Activated CD4-positive, alpha-beta T cell treated with anti-CD3 and anti-CD28 coated beads, Interleukin-2, amount 10 ng/mL, durations not matched to agents 24 days and 14 days (primary cell): Measurements from ENCODE around the gene SLC9A1. TPM values are rescaled to one million over a fixed set of nuclear protein-coding genes. Genes with fewer than 3 reads are reported as not detected.
A peak's percentile ranks its signal among the peaks of the same experiment; 100 is the strongest.
"Not testable (repeated sequence)": the region's sequence is repeated elsewhere in the genome, so short reads cannot be mapped to it uniquely, and the experiment has no call there.

Experiments used
- DNase-seq: peaks from one replicate; pipeline ENCODE4 v3.0.0; 2022
- H3K27ac Mint-ChIP-seq: one replicate; pipeline ENCODE4 v1.8.0; 2022; ENCODE audit warnings: mild to moderate bottlenecking, mixed read lengths
- H3K27me3 Mint-ChIP-seq: one replicate; pipeline ENCODE4 v1.8.0; 2022; ENCODE audit warnings: mixed read lengths
- H3K36me3 Mint-ChIP-seq: one replicate; pipeline ENCODE4 v1.8.0; 2022; ENCODE audit warnings: low read depth, mild to moderate bottlenecking, mixed read lengths
- H3K4me1 Mint-ChIP-seq: one replicate; pipeline ENCODE4 v1.8.0; 2021; ENCODE audit warnings: mixed read lengths
- H3K4me3 Mint-ChIP-seq: one replicate; pipeline ENCODE4 v1.8.0; 2022; ENCODE audit warnings: mild to moderate bottlenecking, moderate library complexity, mixed read lengths
- H3K9me3 Mint-ChIP-seq: one replicate; pipeline ENCODE4 v1.8.0; 2021; ENCODE audit warnings: mixed read lengths
- intact Hi-C: fragments of 100-400 bp; cut with micrococcal nuclease; formaldehyde crosslinking; loops from one replicate; pipeline ENCODE4 v1.15.1; 2023
- total RNA-seq: library from RNA; stranded (reverse); gene quantifications from 2 replicates; pipeline ENCODE4 v1.2.3, GENCODE V29; 2022

SLC9A1 gene
- total RNA-seq: 25.5 and 27.1 TPM in 2 replicates

DNA sequence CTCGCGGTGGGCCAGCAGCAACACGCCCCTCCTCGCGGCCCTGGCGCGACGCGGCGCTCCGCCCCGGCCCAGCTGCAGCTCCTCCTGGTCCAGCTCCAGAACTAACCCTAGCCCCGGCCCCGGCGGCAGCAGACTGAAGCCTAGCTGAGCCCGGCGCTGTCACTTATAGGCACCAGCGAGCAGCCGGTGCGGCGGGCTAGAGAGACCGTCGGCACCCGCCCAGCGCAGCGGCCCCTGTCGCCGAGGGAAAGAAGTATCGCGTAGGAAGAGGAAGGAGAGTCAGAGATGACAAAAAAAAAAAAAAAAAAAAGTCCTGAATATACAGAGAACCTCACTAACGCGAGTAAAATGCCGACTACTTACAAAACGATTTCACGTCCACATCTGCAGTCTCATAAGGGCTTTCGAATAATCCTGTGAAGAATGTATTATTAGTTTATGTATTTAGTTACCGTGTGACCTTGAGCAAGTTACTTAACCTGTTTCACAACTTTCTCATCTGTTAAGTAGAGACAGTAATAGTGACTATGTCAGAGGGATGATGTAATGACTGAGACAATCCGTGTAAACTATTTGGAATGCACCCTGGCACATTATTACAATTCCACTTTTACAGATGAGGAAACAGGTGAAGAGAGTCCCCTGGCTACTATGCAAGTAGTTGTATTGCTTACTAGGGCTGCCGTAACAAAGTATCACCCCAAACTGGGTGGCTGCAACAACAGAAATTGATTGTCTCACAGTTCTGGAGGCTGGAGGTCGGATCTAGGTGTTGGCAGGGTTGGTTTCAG is at the start of gene SLC9A1:
SLC9A1 (minus strand) TSS at position 135 of the 791 bp plus-strand sequence. CDS start 791 bp downstream, outside the sequence.
- Mint-ChIP-seq H3K9me3 (no peaks in the 10 kb centered on the region), H3K27me3 (no peaks in the 10 kb centered on the region), H3K36me3 (peaks cover 9% of the 10 kb centered on the region), H3K27ac (peak within 1 kb of the TSS; percentile 98), H3K4me1 (peaks cover 43% of the 10 kb centered on the region), H3K4me3 (peak within 1 kb of the TSS; percentile 86)
- intact Hi-C loops: loop anchor here (1.0 to 2.0 kb wide), 4 partner anchors 18 to 79 kb away; partner anchors contain the start of gene WDTC1
- peak; percentile 97 for DNase-seq

DNA sequence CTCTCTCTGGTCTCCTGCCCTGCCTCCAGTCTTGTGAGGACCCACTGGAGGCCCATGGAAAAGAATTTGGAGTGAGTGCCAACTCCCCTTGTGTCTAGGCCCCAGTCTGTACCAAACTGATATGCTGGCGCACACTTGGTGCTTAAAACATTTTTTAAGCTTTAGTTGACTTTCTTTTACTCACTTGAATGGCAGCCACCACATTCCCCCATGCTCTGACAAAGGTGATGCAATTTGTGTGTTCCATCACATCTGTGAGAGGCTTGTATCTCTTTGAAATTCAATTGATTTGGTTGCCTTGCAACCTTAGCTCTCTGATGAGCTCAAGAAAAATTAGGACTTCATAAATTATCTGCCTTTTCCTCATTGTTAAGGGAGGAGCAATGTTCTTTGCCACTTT is 49.0 kb upstream of the SLC9A1 start:
- Mint-ChIP-seq H3K4me3 (no peak overlapping the region), H3K9me3 (no peaks in the 10 kb centered on the region), H3K36me3 (no peaks in the 10 kb centered on the region), H3K27ac (no peak overlapping the region), H3K27me3 (peaks cover 3% of the 10 kb centered on the region), H3K4me1 (no peaks in the 10 kb centered on the region)
- intact Hi-C loops: no loop called here
- no peak for DNase-seq

DNA sequence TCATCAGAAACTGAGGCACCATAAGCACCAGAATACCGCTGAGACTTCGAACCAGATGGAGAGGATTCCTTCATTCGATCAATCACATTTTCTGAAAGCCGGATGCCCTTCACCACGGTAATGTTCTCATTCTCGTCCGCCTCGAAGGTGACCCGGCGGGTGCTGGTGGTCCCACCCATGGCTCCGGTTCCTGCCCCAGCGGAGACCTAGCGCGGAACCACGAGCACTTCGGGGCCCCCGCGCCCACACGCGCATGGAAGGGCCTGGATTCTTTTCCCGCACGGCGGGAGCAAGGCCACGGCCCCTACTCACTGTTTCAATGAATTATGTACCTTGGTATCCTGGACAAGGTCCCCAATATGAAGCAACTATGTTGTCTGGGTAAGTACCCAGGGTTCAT is 46.4 kb upstream of the SLC9A1 start:
- H3K36me3 Mint-ChIP-seq: no peaks in the 10 kb centered on the region
- no peak overlapping the region for H3K4me3 Mint-ChIP-seq
- no peak for DNase-seq
- intact Hi-C loops: no loop called here
- no peaks in the 10 kb centered on the region for H3K27me3 Mint-ChIP-seq
- no peak overlapping the region for H3K27ac Mint-ChIP-seq
- H3K9me3 Mint-ChIP-seq: no peaks in the 10 kb centered on the region
- peaks cover 4% of the 10 kb centered on the region for H3K4me1 Mint-ChIP-seq

DNA sequence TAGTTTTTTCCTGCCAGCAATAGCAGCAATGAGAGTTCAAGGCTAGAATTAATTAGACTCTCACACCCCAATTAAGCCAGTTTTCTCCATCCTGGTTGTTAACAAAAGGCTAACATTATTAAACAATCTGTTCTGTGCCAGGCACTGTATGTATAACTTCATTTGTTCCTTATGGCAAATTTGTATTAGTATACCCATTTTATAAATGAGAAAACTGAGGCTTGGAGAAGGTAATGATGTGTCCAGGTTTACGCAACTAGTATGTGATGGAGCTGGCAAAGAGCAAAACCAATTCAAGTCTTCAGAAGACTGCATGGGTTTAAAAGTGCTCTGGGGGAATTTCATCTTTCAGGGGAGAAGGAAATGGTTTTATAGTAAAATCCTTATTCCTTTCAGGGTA is 38.3 kb upstream of the SLC9A1 start:
- DNase-seq: no peak
- H3K4me3 Mint-ChIP-seq: no peak overlapping the region
- intact Hi-C loops: no loop called here
- no peak overlapping the region for H3K27ac Mint-ChIP-seq
- peaks cover 10% of the 10 kb centered on the region for H3K27me3 Mint-ChIP-seq
- H3K4me1 Mint-ChIP-seq: peaks cover 7% of the 10 kb centered on the region
- H3K36me3 Mint-ChIP-seq: no peaks in the 10 kb centered on the region
- no peaks in the 10 kb centered on the region for H3K9me3 Mint-ChIP-seq

GRCh38 chr1:27192039-27192529 is 37.2 kb upstream of the SLC9A1 start:
- DNase-seq: no peak
- Mint-ChIP-seq H3K4me3 (no peak overlapping the region), H3K27me3 (peaks cover 10% of the 10 kb centered on the region), H3K36me3 (no peaks in the 10 kb centered on the region), H3K4me1 (peaks cover 4% of the 10 kb centered on the region), H3K27ac (no peak overlapping the region), H3K9me3 (no peaks in the 10 kb centered on the region)
- intact Hi-C loops: no loop called here

GRCh38 chr1:27184665-27185064 is 29.7 kb upstream of the SLC9A1 start:
- H3K9me3 Mint-ChIP-seq, H3K4me3 Mint-ChIP-seq, H3K36me3 Mint-ChIP-seq, intact Hi-C loops, H3K27ac Mint-ChIP-seq, H3K27me3 Mint-ChIP-seq, H3K4me1 Mint-ChIP-seq, DNase-seq: not testable (repeated sequence)

DNA sequence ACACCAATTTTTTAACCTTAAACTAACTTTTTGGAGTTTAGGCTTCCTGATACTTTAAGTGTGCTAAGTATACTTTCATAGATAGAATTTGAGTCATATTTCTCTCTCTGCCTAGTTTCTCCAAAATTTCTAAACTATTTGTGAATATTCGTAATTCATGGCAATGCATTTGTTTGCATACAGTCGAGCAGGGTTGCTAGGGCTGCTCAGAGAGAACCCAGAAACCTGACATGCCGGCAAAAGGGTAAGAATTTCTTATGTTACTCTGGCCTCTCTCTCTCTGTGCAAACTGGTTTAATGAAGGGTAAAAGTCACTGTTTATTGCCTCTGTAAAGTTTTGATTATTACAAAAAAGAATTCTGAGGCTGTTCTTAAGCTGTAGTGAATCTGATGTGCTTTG is 25.1 kb upstream of the SLC9A1 start:
- H3K9me3 Mint-ChIP-seq: peaks cover 4% of the 10 kb centered on the region
- H3K36me3 Mint-ChIP-seq: no peaks in the 10 kb centered on the region
- peaks cover 3% of the 10 kb centered on the region for H3K4me1 Mint-ChIP-seq
- no peak overlapping the region for H3K4me3 Mint-ChIP-seq
- peaks cover 1% of the 10 kb centered on the region for H3K27me3 Mint-ChIP-seq
- DNase-seq: no peak
- intact Hi-C loops: no loop called here
- H3K27ac Mint-ChIP-seq: no peak overlapping the region

DNA sequence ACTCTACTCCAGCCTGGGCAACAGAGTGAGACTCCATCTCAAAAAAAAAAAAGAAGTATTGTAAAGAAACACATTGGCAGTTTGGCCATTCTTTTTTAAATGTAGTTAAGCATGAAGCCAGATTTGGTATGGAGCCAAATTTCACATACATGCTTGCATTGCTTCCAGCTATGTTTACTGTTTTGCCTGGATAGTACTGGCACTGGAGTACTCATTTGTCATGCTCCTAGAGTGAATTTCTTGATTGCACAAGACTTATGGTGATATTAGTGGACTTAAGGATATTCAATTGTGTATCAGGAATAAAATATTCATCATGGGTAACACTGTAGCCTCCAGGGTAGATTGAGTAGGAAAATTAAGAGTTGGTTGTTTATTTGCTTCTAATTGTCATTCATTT is 24.5 kb upstream of the SLC9A1 start:
- intact Hi-C loops: no loop called here
- H3K4me3 Mint-ChIP-seq: no peak overlapping the region
- peaks cover 4% of the 10 kb centered on the region for H3K9me3 Mint-ChIP-seq
- H3K27ac Mint-ChIP-seq: no peak overlapping the region
- H3K27me3 Mint-ChIP-seq: peaks cover 1% of the 10 kb centered on the region
- peaks cover 3% of the 10 kb centered on the region for H3K4me1 Mint-ChIP-seq
- H3K36me3 Mint-ChIP-seq: no peaks in the 10 kb centered on the region
- no peak for DNase-seq

- H3K36me3 Mint-ChIP-seq: no peaks in the 10 kb centered on the region
- no peaks in the 10 kb centered on the region for H3K9me3 Mint-ChIP-seq
- intact Hi-C loops: no loop called here
- H3K4me3 Mint-ChIP-seq: no peak overlapping the region
- H3K4me1 Mint-ChIP-seq: peaks cover 3% of the 10 kb centered on the region
- H3K27ac Mint-ChIP-seq: no peak overlapping the region
- H3K27me3 Mint-ChIP-seq: no peaks in the 10 kb centered on the region
- no peak for DNase-seq
Observed at GRCh38 chr1:27176954-27177353, 22.0 kb upstream of the SLC9A1 start.

- Mint-ChIP-seq H3K4me1 (peaks cover 3% of the 10 kb centered on the region), H3K9me3 (no peaks in the 10 kb centered on the region), H3K4me3 (no peak overlapping the region), H3K27me3 (no peaks in the 10 kb centered on the region), H3K27ac (no peak overlapping the region), H3K36me3 (no peaks in the 10 kb centered on the region)
- no peak for DNase-seq
- intact Hi-C loops: no loop called here
Observed at GRCh38 chr1:27176323-27176722, 21.4 kb upstream of the SLC9A1 start.

- DNase-seq, intact Hi-C loops, H3K4me3 Mint-ChIP-seq, H3K36me3 Mint-ChIP-seq, H3K4me1 Mint-ChIP-seq, H3K9me3 Mint-ChIP-seq, H3K27ac Mint-ChIP-seq, H3K27me3 Mint-ChIP-seq: not testable (repeated sequence)
Observed at GRCh38 chr1:27172992-27173391, 18.1 kb upstream of the SLC9A1 start.

- Mint-ChIP-seq H3K27me3 (no peaks in the 10 kb centered on the region), H3K36me3 (no peaks in the 10 kb centered on the region), H3K4me1 (peaks cover 3% of the 10 kb centered on the region), H3K4me3 (no peak overlapping the region), H3K27ac (no peak overlapping the region), H3K9me3 (no peaks in the 10 kb centered on the region)
- intact Hi-C loops: no loop called here
- DNase-seq: no peak
Observed at GRCh38 chr1:27166929-27167328, 12.0 kb upstream of the SLC9A1 start.

DNA sequence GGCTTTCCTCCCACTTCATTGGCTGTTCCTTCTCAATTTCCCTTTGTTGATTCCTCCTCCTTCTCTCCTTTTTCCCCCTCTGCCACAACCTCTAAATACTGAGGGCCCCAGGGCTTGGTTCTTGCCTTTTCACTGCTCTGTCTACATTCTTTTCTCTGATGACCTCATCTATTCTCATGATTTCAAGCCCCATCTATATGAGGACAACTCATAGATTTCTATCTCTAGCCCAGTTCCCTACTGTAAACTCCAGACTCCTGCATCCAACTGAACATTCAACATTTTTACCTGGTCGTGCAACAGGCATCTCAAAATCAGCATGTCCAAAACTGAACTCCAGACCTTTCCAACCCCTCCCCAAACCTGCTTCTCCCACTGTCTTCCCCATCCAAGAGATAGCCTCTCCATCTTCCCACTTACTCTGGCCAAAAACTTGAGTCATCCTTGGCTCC is 11.5 kb upstream of the SLC9A1 start:
- Mint-ChIP-seq H3K4me3 (no peak overlapping the region), H3K27me3 (no peaks in the 10 kb centered on the region), H3K36me3 (no peaks in the 10 kb centered on the region), H3K27ac (no peak overlapping the region), H3K9me3 (no peaks in the 10 kb centered on the region), H3K4me1 (peaks cover 9% of the 10 kb centered on the region)
- intact Hi-C loops: no loop called here
- no peak for DNase-seq

- intact Hi-C loops: no loop called here
- H3K4me1 Mint-ChIP-seq: peaks cover 9% of the 10 kb centered on the region
- no peak overlapping the region for H3K4me3 Mint-ChIP-seq
- no peak overlapping the region for H3K27ac Mint-ChIP-seq
- no peaks in the 10 kb centered on the region for H3K27me3 Mint-ChIP-seq
- no peaks in the 10 kb centered on the region for H3K36me3 Mint-ChIP-seq
- DNase-seq: no peak
- no peaks in the 10 kb centered on the region for H3K9me3 Mint-ChIP-seq
Observed at GRCh38 chr1:27163093-27163492, 8.2 kb upstream of the SLC9A1 start.

DNA sequence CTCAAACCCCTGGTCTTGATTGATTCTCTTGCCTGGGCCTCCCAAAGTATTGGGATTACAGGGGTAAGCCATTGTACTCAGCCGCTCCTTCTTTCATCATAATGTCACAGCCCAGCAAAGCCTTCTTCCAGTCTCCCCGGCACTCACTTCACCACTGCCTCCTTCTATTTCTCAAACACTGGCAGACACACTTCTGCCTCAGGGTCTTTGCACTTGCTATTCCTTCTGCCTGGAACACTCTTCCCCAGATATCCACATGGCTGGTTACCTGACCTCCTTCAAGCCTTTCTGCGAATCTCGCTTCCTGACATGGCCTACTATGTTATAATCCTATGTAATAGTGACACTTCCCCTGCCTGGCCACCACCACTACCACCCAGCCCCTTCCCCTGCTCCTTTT is 7.2 kb upstream of the SLC9A1 start:
- no peak overlapping the region for H3K4me3 Mint-ChIP-seq
- no peaks in the 10 kb centered on the region for H3K36me3 Mint-ChIP-seq
- H3K27ac Mint-ChIP-seq: peak overlapping the region; percentile 43
- no peak for DNase-seq
- H3K27me3 Mint-ChIP-seq: no peaks in the 10 kb centered on the region
- peaks cover 9% of the 10 kb centered on the region for H3K4me1 Mint-ChIP-seq
- H3K9me3 Mint-ChIP-seq: no peaks in the 10 kb centered on the region
- intact Hi-C loops: no loop called here
